ENCODE measurements around the gene MAST3.
"Not testable (repeated sequence)": the region's sequence is repeated elsewhere in the genome, so short reads cannot be mapped to it uniquely, and the experiment has no call there.

- TF ChIP-seq CTCF, POLR2A (IDR thresholded peaks at IDR 0.05): not testable (repeated sequence)
These were observed 7.7 kb downstream of the MAST3 start for GRCh38 chr19:18105259-18105658.

Measured in uterus (tissue), 2 donors.